ENCODE results near the gene CLDN22.

CLDN22 gene

DNA sequence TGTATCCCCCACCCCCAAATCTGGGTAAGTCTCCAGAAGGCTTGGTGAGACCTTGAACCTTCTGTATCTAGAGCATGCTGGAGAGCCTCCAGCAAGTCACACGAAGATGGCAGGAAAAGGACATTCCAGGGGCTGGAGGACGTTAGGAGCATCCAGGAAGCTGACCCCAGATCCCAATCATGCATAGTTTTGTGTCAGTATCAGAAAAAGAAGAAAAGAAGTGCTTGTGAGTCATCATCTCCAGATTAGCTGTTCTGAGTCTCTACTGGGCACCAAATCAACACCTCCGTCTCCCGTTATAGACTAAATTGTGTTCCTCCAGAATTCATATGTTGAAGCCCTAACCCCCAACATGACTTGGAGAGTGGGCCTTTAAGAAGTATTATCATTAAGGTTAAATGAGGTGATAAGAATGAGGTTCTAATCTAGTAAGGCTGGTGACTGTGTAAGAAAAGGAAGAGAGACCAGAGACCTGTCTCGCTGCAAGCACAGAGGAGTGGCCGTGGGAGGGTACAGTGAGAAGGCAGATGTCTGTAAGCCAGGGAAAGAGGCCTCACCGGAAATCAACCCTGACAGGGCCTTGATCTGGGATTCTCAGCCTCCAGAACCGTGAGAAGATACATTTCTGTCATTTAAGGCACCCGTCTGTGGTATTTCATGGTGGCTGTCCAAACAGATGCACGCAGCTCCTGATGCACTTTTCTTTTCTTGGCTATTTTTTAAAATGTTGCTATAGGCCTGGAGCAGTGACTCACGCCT is 40.3 kb upstream of the CLDN22 start:
- TF ChIP-seq, protein P1, sequence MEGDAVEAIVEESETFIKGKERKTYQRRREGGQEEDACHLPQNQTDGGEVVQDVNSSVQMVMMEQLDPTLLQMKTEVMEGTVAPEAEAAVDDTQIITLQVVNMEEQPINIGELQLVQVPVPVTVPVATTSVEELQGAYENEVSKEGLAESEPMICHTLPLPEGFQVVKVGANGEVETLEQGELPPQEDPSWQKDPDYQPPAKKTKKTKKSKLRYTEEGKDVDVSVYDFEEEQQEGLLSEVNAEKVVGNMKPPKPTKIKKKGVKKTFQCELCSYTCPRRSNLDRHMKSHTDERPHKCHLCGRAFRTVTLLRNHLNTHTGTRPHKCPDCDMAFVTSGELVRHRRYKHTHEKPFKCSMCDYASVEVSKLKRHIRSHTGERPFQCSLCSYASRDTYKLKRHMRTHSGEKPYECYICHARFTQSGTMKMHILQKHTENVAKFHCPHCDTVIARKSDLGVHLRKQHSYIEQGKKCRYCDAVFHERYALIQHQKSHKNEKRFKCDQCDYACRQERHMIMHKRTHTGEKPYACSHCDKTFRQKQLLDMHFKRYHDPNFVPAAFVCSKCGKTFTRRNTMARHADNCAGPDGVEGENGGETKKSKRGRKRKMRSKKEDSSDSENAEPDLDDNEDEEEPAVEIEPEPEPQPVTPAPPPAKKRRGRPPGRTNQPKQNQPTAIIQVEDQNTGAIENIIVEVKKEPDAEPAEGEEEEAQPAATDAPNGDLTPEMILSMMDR (conservative IDR thresholded peaks at IDR 0.05; ENCODE audit: low read depth, low read length), result no peak
- DNase-seq (ENCODE audit: low read depth), result peak; percentile 38
- H3K4me3 ChIP-seq (ENCODE audit: low read length), result no peak overlapping the region

- H3K4me3 ChIP-seq (ENCODE audit: low read length), result no peak overlapping the region
- DNase-seq (ENCODE audit: low read depth), result no peak
- TF ChIP-seq, protein P1 (conservative IDR thresholded peaks at IDR 0.05; ENCODE audit: low read depth, low read length), result no peak
These were observed 38.2 kb upstream of the CLDN22 start for GRCh38 chr4:183358215-183358755.

DNA sequence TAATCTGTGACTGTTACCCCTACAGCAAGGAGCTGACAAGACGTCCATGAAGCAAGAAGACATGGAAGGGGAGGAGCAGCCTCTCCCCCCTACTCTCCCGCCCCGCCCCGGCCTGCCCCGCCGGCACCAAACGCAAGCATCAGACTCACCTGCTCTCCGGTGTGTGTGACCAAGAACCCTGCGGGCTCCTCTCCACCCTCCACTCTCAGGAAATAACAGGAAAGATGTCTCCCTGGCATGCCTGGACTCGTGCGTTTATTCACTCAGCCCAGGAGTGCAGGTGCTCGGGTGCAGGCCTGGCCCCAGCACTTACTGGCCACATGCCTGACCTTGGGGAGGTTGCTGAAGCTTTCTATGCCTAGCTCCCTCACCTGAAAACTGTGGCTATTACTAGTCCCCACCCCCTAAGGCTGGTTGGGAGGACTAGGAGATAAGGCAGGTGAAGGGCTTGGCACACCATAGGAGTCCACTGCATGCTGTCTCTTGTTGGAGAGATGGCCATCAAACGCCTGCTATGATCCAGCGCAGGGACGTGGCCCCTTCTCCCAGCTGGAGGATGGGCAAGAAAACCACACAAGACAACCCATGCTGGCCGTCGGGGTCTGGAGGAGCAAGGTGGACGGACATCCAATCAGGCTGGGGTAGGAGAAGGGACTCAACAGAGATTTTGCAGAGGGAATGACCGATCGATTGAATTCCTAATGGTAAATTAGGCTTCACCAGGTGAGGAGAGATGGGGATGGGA is 37.0 kb upstream of the CLDN22 start:
- no peak for DNase-seq (ENCODE audit: low read depth)
- no peak overlapping the region for H3K4me3 ChIP-seq (ENCODE audit: low read length)
- TF ChIP-seq, protein P1 (conservative IDR thresholded peaks at IDR 0.05; ENCODE audit: low read depth, low read length), result no peak

GRCh38 chr4:183356173-183356830 is 36.2 kb upstream of the CLDN22 start:
- no peak overlapping the region for H3K4me3 ChIP-seq (ENCODE audit: low read length)
- TF ChIP-seq, protein P1 (conservative IDR thresholded peaks at IDR 0.05; ENCODE audit: low read depth, low read length), result no peak
- DNase-seq (ENCODE audit: low read depth), result no peak

- DNase-seq (ENCODE audit: low read depth), result peak; percentile 93
- H3K4me3 ChIP-seq (ENCODE audit: low read length), result no peak overlapping the region
- TF ChIP-seq, protein P1 (conservative IDR thresholded peaks at IDR 0.05; ENCODE audit: low read depth, low read length), result no peak
These were observed 35.3 kb upstream of the CLDN22 start for GRCh38 chr4:183355405-183355804.

GRCh38 chr4:183354219-183354618 is 34.1 kb upstream of the CLDN22 start:
- TF ChIP-seq, protein P1 (conservative IDR thresholded peaks at IDR 0.05; ENCODE audit: low read depth, low read length), result no peak
- H3K4me3 ChIP-seq (ENCODE audit: low read length), result no peak overlapping the region
- no peak for DNase-seq (ENCODE audit: low read depth)
